Activated T-cell treated with anti-CD3 and anti-CD28 coated beads, Interleukin-2, amount 50 U/mL, for 72 hours (primary cell): ENCODE results near the gene LBX2. TPM values are rescaled to one million over a fixed set of nuclear protein-coding genes. Genes with fewer than 3 reads are reported as not detected.

ENCODE experiments used
- ATAC-seq, 2 donors: fragments of 150-1000 bp; cut with Tn5 transposase; replicated peaks in 1 of 2; 2 replicates each; pipeline ENCODE4 v1.10.0; 2021; ENCODE audit warnings: moderate library complexity in 2 of 2, mild to moderate bottlenecking in 1 of 2
- DNase-seq, 2 donors: peaks; one replicate each; pipeline ENCODE4 v3.0.0; 2021 to 2022; ENCODE audit warnings: mixed read lengths in 1 of 2
- H3K27ac Mint-ChIP-seq: one replicate; pipeline ENCODE4 v1.8.0; 2022; ENCODE audit warnings: mild to moderate bottlenecking, moderate library complexity, mixed read lengths
- H3K27me3 Mint-ChIP-seq: one replicate; pipeline ENCODE4 v1.8.0; 2022; ENCODE audit warnings: low read depth, mixed read lengths
- H3K36me3 Mint-ChIP-seq, 2 donors: one replicate each; pipeline ENCODE4 v1.8.0; 2022; ENCODE audit warnings: mixed read lengths in 2 of 2, mild to moderate bottlenecking in 1 of 2; ENCODE audit not compliant: insufficient read depth in 2 of 2
- H3K4me1 Mint-ChIP-seq: one replicate; pipeline ENCODE4 v1.8.0; 2022; ENCODE audit warnings: low read depth, mixed read lengths
- H3K4me3 Mint-ChIP-seq, 2 donors: one replicate each; pipeline ENCODE4 v1.8.0; 2022; ENCODE audit warnings: mild to moderate bottlenecking in 2 of 2, mixed read lengths in 2 of 2, moderate library complexity in 2 of 2
- H3K9me3 Mint-ChIP-seq, 2 donors: one replicate each; pipeline ENCODE4 v1.8.0; 2022; ENCODE audit warnings: mixed read lengths in 2 of 2
- total RNA-seq, 2 donors: library from RNA; stranded (reverse); gene quantifications; one replicate each; pipeline ENCODE4 v1.2.3, GENCODE V29; 2022

LBX2 gene
- total RNA-seq, 2 donors from 2014 or later, result 1.2 TPM

DNA sequence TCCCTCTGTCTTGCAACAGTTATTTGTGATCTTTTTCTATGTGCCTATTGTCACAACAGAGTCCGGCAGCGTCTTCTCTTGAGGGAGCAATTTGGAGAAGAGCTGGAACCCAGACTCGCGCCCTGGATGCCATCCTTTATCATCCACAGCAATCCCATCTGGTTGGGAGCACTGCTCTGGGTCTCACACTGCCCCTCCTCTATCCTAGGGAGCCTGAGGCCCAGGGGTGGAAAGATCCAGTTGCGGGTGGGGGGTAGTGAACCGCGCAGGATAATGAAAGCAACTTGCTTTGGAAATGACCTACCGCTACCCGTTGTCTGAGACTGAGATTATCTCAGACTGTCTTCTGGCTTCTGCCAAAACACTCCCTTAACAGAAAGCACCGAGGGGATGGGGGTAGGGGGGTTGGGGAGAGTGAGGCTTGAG is 40.5 kb downstream of the LBX2 start:
- peak overlapping the region; percentile 77 for H3K27ac Mint-ChIP-seq
- H3K9me3 Mint-ChIP-seq, result no peaks in the 10 kb centered on the region
- no peak for DNase-seq
- peaks cover 59% of the 10 kb centered on the region for H3K4me1 Mint-ChIP-seq
- peaks cover 5 to 14% of the 10 kb centered on the region in 2 donors for H3K36me3 Mint-ChIP-seq
- no peaks in the 10 kb centered on the region for H3K27me3 Mint-ChIP-seq
- peak overlapping the region; percentile 95 to 96 for H3K4me3 Mint-ChIP-seq
- ATAC-seq, result no peak

DNA sequence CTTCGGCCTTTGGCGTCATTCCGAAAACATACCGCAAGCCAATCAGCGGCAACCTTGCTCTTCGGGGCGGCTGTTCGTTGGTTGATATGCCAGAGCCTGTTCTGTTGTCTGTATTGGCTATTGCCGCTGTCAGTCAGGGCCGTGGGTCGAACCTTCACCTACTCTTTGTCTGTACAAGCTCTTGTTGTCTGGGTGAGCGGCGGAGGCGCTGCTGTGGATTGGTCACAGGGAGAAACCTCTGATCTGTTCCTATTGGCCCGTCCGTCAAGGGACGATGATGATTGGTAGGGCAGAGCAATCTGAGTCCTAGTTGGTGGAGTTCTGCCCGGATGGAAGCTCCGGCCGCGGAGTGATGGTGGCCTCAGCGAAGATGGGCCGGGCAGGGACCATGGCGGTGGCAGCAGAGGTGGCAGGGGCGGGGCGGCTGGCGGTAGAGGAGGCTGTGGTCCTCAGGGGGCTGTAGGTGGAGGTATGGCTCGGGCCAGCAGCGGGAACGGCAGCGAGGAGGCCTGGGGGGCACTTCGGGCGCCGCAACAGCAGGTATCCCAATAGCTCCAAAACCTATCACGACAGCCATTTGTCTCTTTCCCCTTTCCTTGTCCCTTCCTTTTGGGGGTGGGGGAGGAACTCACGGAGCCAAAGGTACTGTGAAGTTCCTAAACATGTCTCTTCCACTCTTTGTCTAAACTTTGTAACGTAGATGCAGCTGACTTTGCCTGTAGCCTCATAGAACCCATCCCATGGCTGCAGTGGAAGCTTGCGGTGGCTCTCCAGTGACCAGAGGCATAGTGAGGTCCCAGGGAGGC is 41.1 kb downstream of the LBX2 start, which contains the start of gene WBP1:
Gene WBP1, plus strand, starts transcription at position 307 of the 806 bp plus-strand sequence. Its CDS starts 165 bp downstream, at position 472.
- H3K4me3 Mint-ChIP-seq, result peak within 1 kb of the TSS; percentile 95 to 96
- peak; percentile 82 to 85 for ATAC-seq
- no peaks in the 10 kb centered on the region for H3K27me3 Mint-ChIP-seq
- DNase-seq, result peak; percentile 97 to 99
- H3K36me3 Mint-ChIP-seq, result peaks cover 5 to 14% of the 10 kb centered on the region in 2 donors
- H3K4me1 Mint-ChIP-seq, result peaks cover 54% of the 10 kb centered on the region
- H3K27ac Mint-ChIP-seq, result peak within 1 kb of the TSS; percentile 97
- H3K9me3 Mint-ChIP-seq, result no peaks in the 10 kb centered on the region

DNA sequence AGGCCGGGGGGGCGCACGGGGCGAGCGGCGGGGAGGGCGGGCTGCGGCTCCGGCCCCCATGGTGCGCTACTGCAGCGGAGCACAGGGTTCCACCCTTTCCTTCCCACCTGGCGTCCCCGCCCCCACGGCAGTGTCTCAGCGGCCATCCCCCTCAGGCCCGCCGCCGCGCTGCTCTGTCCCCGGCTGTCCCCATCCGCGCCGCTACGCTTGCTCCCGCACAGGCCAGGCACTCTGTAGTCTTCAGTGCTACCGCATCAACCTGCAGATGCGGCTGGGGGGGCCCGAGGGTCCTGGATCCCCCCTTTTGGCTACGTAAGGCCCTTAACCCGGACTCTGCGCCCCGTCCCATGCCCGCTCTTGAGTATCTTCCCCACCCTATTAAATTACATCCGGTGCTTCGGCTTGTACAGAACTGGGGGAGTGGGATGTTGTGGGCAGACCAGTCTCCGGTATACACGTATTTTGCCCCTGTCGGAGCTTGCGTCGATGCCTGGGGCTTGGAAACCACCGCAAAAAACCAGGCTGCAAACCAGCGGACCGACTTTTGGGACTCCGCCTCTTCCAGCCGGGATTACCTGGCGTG is 41.8 kb downstream of the LBX2 start:
- Mint-ChIP-seq H3K4me3 (peak overlapping the region; percentile 95 to 96), H3K27ac (peak overlapping the region; percentile 97), H3K36me3 (peaks cover 5 to 14% of the 10 kb centered on the region in 2 donors), H3K4me1 (peaks cover 48% of the 10 kb centered on the region), H3K27me3 (no peaks in the 10 kb centered on the region), H3K9me3 (no peaks in the 10 kb centered on the region)
- peak; percentile 90 to 91 for DNase-seq
- peak; percentile 51 to 58 for ATAC-seq

DNA sequence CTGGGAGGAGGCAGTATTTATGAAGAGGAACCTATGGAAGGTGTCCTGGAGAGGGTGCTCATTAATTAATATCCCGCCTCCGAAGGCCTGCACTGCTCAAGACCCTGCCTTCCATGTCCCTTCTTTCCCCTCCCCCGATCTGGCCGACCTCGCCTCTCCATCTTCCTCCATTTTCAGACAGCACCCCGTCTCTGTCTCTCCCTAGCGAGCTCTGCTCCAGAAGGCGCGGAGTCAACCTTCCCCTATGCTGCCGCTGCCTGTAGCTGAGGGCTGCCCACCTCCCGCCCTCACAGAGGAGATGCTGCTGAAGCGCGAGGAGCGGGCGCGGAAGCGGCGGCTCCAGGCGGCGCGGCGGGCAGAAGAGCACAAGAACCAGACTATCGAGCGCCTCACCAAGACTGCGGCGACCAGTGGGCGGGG is 42.3 kb downstream of the LBX2 start:
- DNase-seq (no peak), ATAC-seq (no peak)
- H3K36me3 Mint-ChIP-seq, result peaks cover 5 to 14% of the 10 kb centered on the region in 2 donors
- no peaks in the 10 kb centered on the region for H3K27me3 Mint-ChIP-seq
- no peaks in the 10 kb centered on the region for H3K9me3 Mint-ChIP-seq
- peak overlapping the region; percentile 95 to 96 for H3K4me3 Mint-ChIP-seq
- H3K4me1 Mint-ChIP-seq, result peaks cover 51% of the 10 kb centered on the region
- peak overlapping the region; percentile 93 for H3K27ac Mint-ChIP-seq

DNA sequence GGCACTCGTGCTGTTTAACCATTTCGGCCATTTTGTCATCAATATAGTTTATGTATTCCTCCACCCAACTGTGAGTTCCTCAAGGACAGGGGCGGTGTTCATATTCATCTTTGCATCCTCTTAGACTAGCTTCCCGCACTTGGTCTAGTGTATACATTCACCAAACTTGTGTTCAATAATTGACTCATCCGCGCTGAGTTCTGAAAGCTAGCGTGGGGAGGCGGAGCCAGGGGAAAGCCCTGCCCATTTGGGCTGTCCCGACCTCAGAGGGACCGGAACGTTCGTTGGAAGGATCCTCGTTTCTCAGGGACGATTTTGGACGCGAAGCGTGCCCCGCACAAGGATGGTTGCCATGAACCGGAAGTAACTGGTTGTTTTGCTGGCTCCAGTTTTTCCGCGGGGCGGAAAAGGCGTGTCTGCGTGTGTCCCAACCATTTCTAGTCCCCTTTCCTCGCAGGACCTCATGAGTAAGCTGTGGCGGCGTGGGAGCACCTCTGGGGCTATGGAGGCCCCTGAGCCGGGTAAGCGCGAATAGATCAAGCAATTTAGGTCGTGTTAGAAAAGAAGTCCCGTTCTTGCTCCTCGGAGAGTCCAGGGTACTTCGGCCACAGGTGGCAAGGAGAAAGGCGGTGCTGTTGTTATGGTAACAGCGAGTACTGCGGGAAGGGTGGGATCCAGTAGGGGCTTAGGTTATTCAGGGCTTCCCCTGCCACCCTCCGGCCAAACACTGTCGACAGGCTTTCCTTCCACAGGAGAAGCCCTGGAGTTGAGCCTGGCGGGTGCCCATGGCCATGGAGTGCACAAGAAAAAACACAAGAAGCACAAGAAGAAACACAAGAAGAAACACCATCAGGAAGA is 44.5 kb downstream of the LBX2 start, which contains the start of gene INO80B:
Gene INO80B, plus strand, starts transcription at position 434 of the 858 bp plus-strand sequence. Its CDS starts 30 bp downstream, at position 464.
- ATAC-seq (peak; percentile 57 to 59), DNase-seq (peak; percentile 97 to 98)
- peaks cover 43% of the 10 kb centered on the region for H3K4me1 Mint-ChIP-seq
- no peaks in the 10 kb centered on the region for H3K9me3 Mint-ChIP-seq
- peak within 1 kb of the TSS; percentile 93 for H3K27ac Mint-ChIP-seq
- H3K27me3 Mint-ChIP-seq, result no peaks in the 10 kb centered on the region
- H3K4me3 Mint-ChIP-seq, result peak within 1 kb of the TSS; percentile 95 to 96
- peaks cover 5 to 10% of the 10 kb centered on the region in 2 donors for H3K36me3 Mint-ChIP-seq

DNA sequence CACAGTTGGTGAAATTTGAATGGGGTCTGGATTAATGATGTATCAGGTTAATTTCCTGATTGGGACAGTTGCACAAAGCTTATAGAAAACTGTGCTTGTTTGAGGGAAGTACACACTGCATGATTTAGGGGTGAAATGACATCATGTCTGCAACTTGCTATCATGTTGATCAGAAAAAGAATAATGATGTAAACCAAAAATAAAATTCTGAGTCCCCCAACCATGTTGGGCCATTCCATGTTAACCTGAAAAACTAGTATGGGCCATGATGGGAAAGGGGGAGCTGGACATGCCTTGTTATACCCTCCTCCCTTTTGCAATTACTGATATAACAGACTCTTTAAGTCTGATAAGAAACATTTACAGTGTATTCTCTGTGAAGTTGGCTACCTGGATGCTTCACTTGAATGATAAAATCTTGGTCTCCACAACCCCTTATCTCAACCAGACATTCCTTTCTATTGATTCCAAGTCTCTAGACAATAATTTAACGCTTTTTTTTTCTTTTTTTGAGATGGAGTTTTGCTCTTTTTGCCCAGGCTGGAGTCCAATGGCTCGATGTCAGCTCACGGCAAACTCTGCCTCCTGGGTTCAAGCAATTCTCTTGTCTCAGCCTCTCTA is 48.7 kb downstream of the LBX2 start:
- no peak for ATAC-seq
- no peak for DNase-seq

DNA sequence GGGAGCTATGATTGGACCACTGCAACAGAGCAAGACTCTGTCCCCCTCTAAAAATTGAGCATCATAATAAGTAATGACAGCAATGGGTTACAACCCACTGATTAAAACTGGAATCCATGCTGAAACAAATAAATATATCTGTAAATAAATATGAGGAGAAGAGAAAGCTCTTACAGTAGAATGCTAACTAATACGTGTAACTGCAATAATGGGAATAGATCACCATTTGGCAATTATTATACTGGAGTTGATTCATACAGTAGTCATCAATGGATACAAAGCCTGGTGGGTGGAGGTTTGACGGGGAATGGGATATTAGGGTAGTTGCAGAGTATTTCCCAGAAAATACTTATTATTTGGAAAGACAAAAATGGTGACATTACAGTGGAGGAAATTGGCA is 50.6 kb downstream of the LBX2 start:
- DNase-seq (no peak), ATAC-seq (no peak)
- peaks cover 10% of the 10 kb centered on the region for H3K27me3 Mint-ChIP-seq
- no peak overlapping the region for H3K27ac Mint-ChIP-seq
- H3K36me3 Mint-ChIP-seq, result no peaks in the 10 kb centered on the region
- no peak overlapping the region for H3K4me3 Mint-ChIP-seq
- peaks cover 5% of the 10 kb centered on the region for H3K4me1 Mint-ChIP-seq
- H3K9me3 Mint-ChIP-seq, result no peaks in the 10 kb centered on the region

More for the DNA sequence above, 48.7 kb downstream of the LBX2 start:
- peaks cover 0 to 3% of the 10 kb centered on the region in 2 donors for H3K36me3 Mint-ChIP-seq
- no peaks in the 10 kb centered on the region for H3K9me3 Mint-ChIP-seq
- H3K4me1 Mint-ChIP-seq, result peaks cover 19% of the 10 kb centered on the region
- H3K4me3 Mint-ChIP-seq, result no peak overlapping the region
- H3K27ac Mint-ChIP-seq, result no peak overlapping the region
- H3K27me3 Mint-ChIP-seq, result no peaks in the 10 kb centered on the region

Other genes with a start within 250 kb of the LBX2 start
- gene SLC4A5, start 156.2 kb downstream of the LBX2 start, total RNA-seq, result 1 to 10 TPM; 4.4 to 6.5 TPM
- 10 to 100 TPM; 68.9 to 71.4 TPM for gene DCTN1, start 119.3 kb downstream of the LBX2 start, total RNA-seq
- gene C2orf81, start 78.0 kb downstream of the LBX2 start, total RNA-seq, result 1 to 10 TPM; 3.7 to 4.9 TPM
- 10 to 100 TPM; 67.6 to 67.9 TPM for gene WDR54, start 77.9 kb downstream of the LBX2 start, total RNA-seq
- 1 to 10 TPM; 3.1 to 4.8 TPM for gene RTKN, start 57.7 kb downstream of the LBX2 start, total RNA-seq
- 10 to 100 TPM; 39.2 to 44.1 TPM for gene INO80B, start 44.5 kb downstream of the LBX2 start, total RNA-seq
- gene WBP1, start 41.2 kb downstream of the LBX2 start, total RNA-seq, result 10 to 100 TPM; 65.0 to 87.7 TPM
- 10 to 100 TPM; 64.7 to 65.1 TPM for gene MOGS, start 34.2 kb downstream of the LBX2 start, total RNA-seq
- 10 to 100 TPM; 65.7 to 80.7 TPM for gene MRPL53, start 26.9 kb downstream of the LBX2 start, total RNA-seq
- 1 to 10 TPM; 9.0 to 9.5 TPM for gene CCDC142, start 16.6 kb downstream of the LBX2 start, total RNA-seq
- 10 to 100 TPM; 41.8 to 43.9 TPM for gene TTC31, start 16.5 kb downstream of the LBX2 start, total RNA-seq
- 10 to 100 TPM; 46.9 to 63.1 TPM for gene PCGF1, start 8.1 kb upstream of the LBX2 start, total RNA-seq
- 1 to 10 TPM; 1.4 to 2.4 TPM for gene TLX2, start 14.8 kb upstream of the LBX2 start, total RNA-seq
- gene DQX1, start 26.6 kb upstream of the LBX2 start, total RNA-seq, result 1 to 10 TPM; 1.5 to 1.9 TPM
- gene AUP1, start 30.1 kb upstream of the LBX2 start, total RNA-seq, result 100 to 1,000 TPM; 128 to 136 TPM
- 10 to 100 TPM; 74.3 to 84.9 TPM for gene HTRA2, start 30.3 kb upstream of the LBX2 start, total RNA-seq
- gene LOXL3, start 54.3 kb upstream of the LBX2 start, total RNA-seq, result 1 to 10 TPM; 3.1 to 3.6 TPM
- 10 to 100 TPM; 20.6 to 25.6 TPM for gene DOK1, start 55.1 kb upstream of the LBX2 start, total RNA-seq
- not detected for gene M1AP, start 148.7 kb upstream of the LBX2 start, total RNA-seq
- gene SEMA4F, start 154.6 kb upstream of the LBX2 start, total RNA-seq, result 1 to 10 TPM; 6.4 to 9.7 TPM